K562 (cell line): ENCODE data around the gene PRKAG2. TPM values are rescaled to one million over a fixed set of nuclear protein-coding genes. Genes with fewer than 3 reads are reported as not detected.

Experiments
- ATAC-seq: fragments of 200-7000 bp; cut with Tn5 transposase; 3 replicates; pipeline ENCODE4 v1.9.1; 2020; ENCODE audit warnings: moderate library complexity
- BruUV-seq: library from RNA; stranded (reverse); fragments of 400-500 nt; replicated peaks from 2 replicates; lab custom pipeline; 2021; lab: Mats Ljungman, UMichigan
- CTCF ChIA-PET: fragments of 300-600 bp; formaldehyde crosslinking; extraction: SDS; loops from one replicate; lab custom pipeline; 2021; ENCODE audit warnings: low intra/inter-chr PET ratio; lab: Yijun Ruan, JAX
- POLR2A ChIA-PET: fragments of 300-600, 350-650 bp; sonication (Branson Sonifier 250); formaldehyde crosslinking; extraction: SDS; loops from one replicate; lab custom pipeline; 2021; ENCODE audit warnings: antibody characterized with exemption, inconsistent platforms; lab: Yijun Ruan, JAX
- DNase-seq, 4 experiments: peaks; one replicate each; pipeline versions ENCODE4 v3.0.0 to v3.0.0-alpha.2; 2011 to 2018; ENCODE audit warnings: low spot score in 3 of 4, mixed read lengths in 3 of 4; ENCODE audit errors: extremely low read depth in 1 of 4
- FAIRE-seq: peaks from 2 replicates; lab custom pipeline; 2011; peaks lifted over from hg19 to GRCh38; lab: Jason Lieb, UNC
- H2AFZ ChIP-seq: 2 replicates; pipeline ENCODE4 v1.6.0; 2011; ENCODE audit warnings: low read depth, low read length, control low read depth, inconsistent platforms
- H3K27ac ChIP-seq: fragments of 200-600 bp; 3 replicates; pipeline ENCODE4 v1.8.0; 2011; ENCODE audit warnings: low read depth, mild to moderate bottlenecking, control low read depth, inconsistent platforms, low read length, moderate library complexity, mixed read lengths; ENCODE audit errors: extremely low read depth
- H3K27me3 ChIP-seq, 2 experiments: fragments of 300-600 bp in 1 of 2; 2 replicates in 1 of 2; 3 replicates in 1 of 2; pipeline versions ENCODE4 v1.6.0 to v1.8.0; 2011; ENCODE audit warnings: inconsistent platforms in 2 of 2, low read length in 2 of 2, mild to moderate bottlenecking in 1 of 2, mixed read lengths in 1 of 2, moderate library complexity in 1 of 2; ENCODE audit not compliant: control insufficient read depth in 2 of 2, insufficient read depth in 2 of 2
- H3K36me3 ChIP-seq: fragments of 300-600 bp; 3 replicates; pipeline ENCODE4 v1.8.0; 2011; ENCODE audit warnings: mild to moderate bottlenecking, low read length, inconsistent platforms; ENCODE audit not compliant: control insufficient read depth, insufficient read depth
- H3K4me1 ChIP-seq, 2 experiments: fragments of 200-600 bp in 1 of 2; replicated peaks in 1 of 2; 2 replicates in 1 of 2; 3 replicates in 1 of 2; pipeline versions ENCODE4 v1.5.1 to v1.8.0; 2011; ENCODE audit warnings: inconsistent platforms in 2 of 2, low read length in 2 of 2, mild to moderate bottlenecking in 1 of 2, mixed read lengths in 1 of 2, moderate library complexity in 1 of 2; ENCODE audit not compliant: control insufficient read depth in 2 of 2, insufficient read depth in 2 of 2
- H3K4me2 ChIP-seq: 2 replicates; pipeline ENCODE4 v1.6.1; 2011; ENCODE audit warnings: low read length, control low read depth, inconsistent platforms, mixed read lengths; ENCODE audit not compliant: insufficient read depth
- H3K4me3 ChIP-seq: fragments of 200-600 bp; sonication (generic), shearing (Covaris generic); 2 replicates; pipeline ENCODE4 v1.5.1; 2016; ENCODE audit warnings: control low read depth, inconsistent platforms
- H3K79me2 ChIP-seq: fragments of 200-600 bp; 3 replicates; pipeline ENCODE4 v1.8.0; 2011; ENCODE audit warnings: low read length, inconsistent platforms; ENCODE audit not compliant: control insufficient read depth, insufficient read depth
- H3K9ac ChIP-seq, 2 experiments: 2 replicates each; pipeline versions ENCODE4 v1.6.0 to v1.6.1; 2011; ENCODE audit warnings: low read depth in 2 of 2, low read length in 2 of 2, control low read depth in 1 of 2, inconsistent platforms in 1 of 2, mild to moderate bottlenecking in 1 of 2, mixed read lengths in 1 of 2; ENCODE audit not compliant: insufficient read depth in 1 of 2
- H3K9me1 ChIP-seq: one replicate; pipeline ENCODE4 v1.6.0; 2011; ENCODE audit warnings: inconsistent platforms, mild to moderate bottlenecking, low read length, moderate library complexity; ENCODE audit not compliant: control insufficient read depth, insufficient read depth
- H3K9me3 ChIP-seq: replicated peaks from 2 replicates; pipeline ENCODE4 v1.5.1; 2011; ENCODE audit warnings: low read depth, low read length, inconsistent platforms; ENCODE audit not compliant: control insufficient read depth, insufficient read depth
- H4K20me1 ChIP-seq: replicated peaks from 2 replicates; pipeline ENCODE4 v1.6.1; 2011; ENCODE audit warnings: low read length, inconsistent platforms, mixed read lengths; ENCODE audit not compliant: control insufficient read depth, insufficient read depth
- CXXC5 ChIP-seq: fragments of 250-450 bp; sonication (Bioruptor Pico); IDR thresholded peaks from 2 replicates; pipeline ENCODE4 v1.8.0; 2022; ENCODE audit warnings: inconsistent platforms, mild to moderate bottlenecking, moderate library complexity
- FOXM1 ChIP-seq, 2 experiments: fragments of 450-650 bp in 1 of 2; sonication (generic) in 1 of 2; formaldehyde crosslinking in 1 of 2; IDR thresholded peaks; 2 replicates each; pipeline versions ENCODE4 v1.6.1 to v1.9.0; 2017 to 2022; ENCODE audit warnings: low read depth in 2 of 2, mild to moderate bottlenecking in 2 of 2, missing genetic modification reagents in 1 of 2, moderate library complexity in 1 of 2
- FOXO4 ChIP-seq: fragments of 450-650 bp; formaldehyde crosslinking; IDR thresholded peaks from 2 replicates; pipeline ENCODE4 v1.4.0; 2020; ENCODE audit warnings: mild to moderate bottlenecking, moderate library complexity
- IRF9 ChIP-seq: fragments of 450-650 bp; IDR thresholded peaks from 2 replicates; pipeline ENCODE4 v1.6.1; 2016; ENCODE audit warnings: missing biosample characterization, missing genetic modification characterization
- NFXL1 ChIP-seq: fragments of 450-650 bp; formaldehyde crosslinking; IDR thresholded peaks from 2 replicates; pipeline ENCODE4 v1.4.0; 2021; ENCODE audit warnings: mild to moderate bottlenecking
- NR2C2 ChIP-seq, 2 experiments: fragments of 200-800 bp in 1 of 2; sonication (Bioruptor generic) in 1 of 2; sonication (generic) in 1 of 2; formaldehyde crosslinking in 1 of 2; IDR thresholded peaks; 2 replicates each; pipeline versions ENCODE4 v1.6.1 to v1.8.0; 2016 to 2022; ENCODE audit warnings: mild to moderate bottlenecking in 1 of 2, missing compliant biosample characterization in 1 of 2, missing genetic modification characterization in 1 of 2, missing genetic modification reagents in 1 of 2
- PRMT5 ChIP-seq: sonication (generic); formaldehyde crosslinking; IDR thresholded peaks from 2 replicates; pipeline ENCODE4 v1.5.0; 2020; ENCODE audit warnings: missing genetic modification reagents
- RAD21 ChIP-seq, 2 experiments: fragments of 250-450 bp in 1 of 2; fragments of 450-650 bp in 1 of 2; sonication (Bioruptor Pico) in 1 of 2; formaldehyde crosslinking in 1 of 2; IDR thresholded peaks in 1 of 2; conservative IDR thresholded peaks in 1 of 2; 2 replicates each; pipeline versions ENCODE4 v1.4.0 to v1.8.0; 2020 to 2022; ENCODE audit warnings: mild to moderate bottlenecking in 2 of 2, moderate library complexity in 1 of 2
- RAD51 ChIP-seq: fragments of 450-650 bp; IDR thresholded peaks from 2 replicates; pipeline ENCODE4 v1.7.1; 2016; ENCODE audit warnings: low read depth, mild to moderate bottlenecking, borderline replicate concordance
- SMARCE1 ChIP-seq: fragments of 450-650 bp; IDR thresholded peaks from 2 replicates; pipeline ENCODE4 v1.7.1; 2016; ENCODE audit warnings: mild to moderate bottlenecking
- SRSF1 ChIP-seq: fragments of 200-400 bp; formaldehyde crosslinking; IDR thresholded peaks from 2 replicates; pipeline ENCODE4 v1.6.1; 2017; ENCODE audit warnings: mild to moderate bottlenecking, low read depth, low read length, moderate library complexity
- TAL1 ChIP-seq: fragments of 450-650 bp; IDR thresholded peaks from 2 replicates; pipeline ENCODE4 v1.6.1; 2016; ENCODE audit warnings: mild to moderate bottlenecking
- WHSC1 ChIP-seq: IDR thresholded peaks from one replicate; pipeline ENCODE4 v1.6.1; 2012; ENCODE audit warnings: low read length, control low read depth, inconsistent platforms
- ZBTB7A ChIP-seq: IDR thresholded peaks from 2 replicates; pipeline ENCODE4 v1.6.1; 2011; ENCODE audit warnings: low read depth, mild to moderate bottlenecking, low read length, moderate library complexity, borderline replicate concordance; ENCODE audit not compliant: control insufficient read depth
- ZNF780A ChIP-seq: fragments of 250-450 bp; sonication (Bioruptor Pico); IDR thresholded peaks from 2 replicates; pipeline ENCODE4 v1.5.0; 2021; ENCODE audit warnings: mild to moderate bottlenecking
- WGBS: fragments of 100-300 bp; shearing (Covaris generic); methylation state at CpG from one replicate; pipeline ENCODE4 v1.1.6; 2016; ENCODE audit warnings: low coverage, mixed read lengths; ENCODE audit not compliant: insufficient coverage; ENCODE audit errors: missing lambda C conversion rate; 5-methylcytosine and 5-hydroxymethylcytosine counted together
- in situ Hi-C: fragments of 300-500 bp; cut with MboI; formaldehyde crosslinking; loops from 4 replicates; pipeline ENCODE4 v1.15.0; 2018; ENCODE audit warnings: inconsistent platforms, mixed read lengths
- intact Hi-C: fragments of 100-400 bp; cut with micrococcal nuclease; formaldehyde crosslinking; loops from 2 replicates; pipeline ENCODE4 v1.14.2; 2022
- polyA plus RNA-seq, 8 experiments: library from polyadenylated mRNA; depleted of rRNA in 4 of 8; stranded (reverse) in 5 of 8; unstranded in 3 of 8; fragments of >200 nt; fragmentation: Nextera tagmentation in 2 of 8; fragmentation: Illumina TruSeq in 1 of 8; extraction: Ambion mirVana in 2 of 8; extraction: Trizol in 1 of 8; gene quantifications; 2 replicates each; pipeline versions ENCODE4 v1.2.1 to v1.2.3, GENCODE V29; 2011 to 2014; ENCODE audit warnings: inconsistent platforms in 1 of 8, missing spikeins in 1 of 8
- total RNA-seq, 7 experiments: library from RNA; depleted of rRNA in 6 of 7; stranded (reverse); fragments of >200 nt in 6 of 7; fragmentation: Illumina TruSeq in 2 of 7; extraction: Trizol in 2 of 7; gene quantifications; 2 replicates each; pipeline versions ENCODE4 v1.2.1 to v1.2.3, GENCODE V29; 2011 to 2021; ENCODE audit warnings: low replicate concordance in 1 of 7

The PRKAG2 gene
- total and polyA plus RNA-seq, 9 of the 15 experiments (the other 6 are each of a cell fraction or from before 2014, with no cell fraction given), result 0.99 to 5.6 (median 3.3) TPM

- TF ChIP-seq RAD21 (CRISPR knock-in tag; conservative IDR thresholded peaks at IDR 0.05 in 1 of 2, IDR thresholded peaks at IDR 0.05 in 1 of 2) (peak; percentile 78 to 88), ZBTB7A (peak; percentile 77)
Observed at GRCh38 chr7:151759591-151760042, 117.3 kb downstream of the PRKAG2 start (continued).

GRCh38 chr7:151758622-151759540, 118.0 kb downstream of the PRKAG2 start:
- Histone ChIP-seq H3K36me3 (no peaks in the 10 kb centered on the region), H3K9me3 (no peaks in the 10 kb centered on the region), H4K20me1 (peaks cover 12% of the 10 kb centered on the region), H3K9ac (no peak overlapping the region), H3K27me3 (peaks cover 43 to 84% of the 10 kb centered on the region in 2 experiments; a peak in 4 of 5 replicates), H2AFZ (no peak overlapping the region), H3K4me3 (no peak overlapping the region), H3K27ac (no peak overlapping the region), H3K4me2 (no peak overlapping the region), H3K9me1 (no peaks in the 10 kb centered on the region), H3K4me1 (peaks cover 0 to 10% of the 10 kb centered on the region in 2 experiments; a peak in 3 of 5 replicates), H3K79me2 (no peaks in the 10 kb centered on the region)
- in situ Hi-C loops, result no loop called here
- intact Hi-C loops, result loop anchor here (2.0 to 5.0 kb wide), 3 partner anchors 188 to 390 kb away; no protein-coding TSS in a partner anchor
- POLR2A ChIA-PET, result interaction anchor here (0.6 to 0.7 kb wide), 4 partner anchors 56 to 1001 kb away, joined by 3 read pairs; no protein-coding TSS in a partner anchor
- CTCF ChIA-PET, result interaction anchor here (1.2 to 3.6 kb wide), 5 partner anchors 132 to 444 kb away, joined by 5 to 19 read pairs (median 8); no protein-coding TSS in a partner anchor
- DNase-seq (no peak), FAIRE-seq (no peak), ATAC-seq (peak; percentile 8; the same call in 1 of the 3 replicates)
- WGBS, result 2% methylated on average over 18 of the region's 18 CpGs
- no TSS peak for BruUV-seq
- no peak for TF ChIP-seq SMARCE1
- TF ChIP-seq NFXL1, result no peak
- TF ChIP-seq SRSF1, result no peak
- TF ChIP-seq PRMT5 (CRISPR knock-in tag), result no peak
- TF ChIP-seq FOXO4, result no peak
- no peak for TF ChIP-seq NR2C2 (CRISPR knock-in tag; IDR thresholded peaks at IDR 0.05)
- no peak for TF ChIP-seq NR2C2 (tag; IDR thresholded peaks at IDR 0.05)
- TF ChIP-seq RAD51, result no peak
- TF ChIP-seq IRF9 (tag), result no peak
- no peak for TF ChIP-seq ZNF780A
- TF ChIP-seq FOXM1 (IDR thresholded peaks at IDR 0.05; ENCODE audit: low read depth), result no peak
- no peak for TF ChIP-seq FOXM1 (CRISPR knock-in tag; IDR thresholded peaks at IDR 0.05; ENCODE audit: low read depth)
- TF ChIP-seq TAL1, result no peak
- no peak for TF ChIP-seq WHSC1
- TF ChIP-seq CXXC5, result no peak
